DOHH2 (cell line): Measurements from ENCODE around the gene RAD51B.

Source experiments
- H3F3A ChIP-seq: fragments of 200-600 bp; sonication (generic), shearing (Covaris generic); 2 replicates; pipeline ENCODE4 v1.6.0; 2016; ENCODE audit warnings: antibody characterized with exemption, mild to moderate bottlenecking; ENCODE audit not compliant: control insufficient read depth, insufficient read depth
- H3K27ac ChIP-seq: fragments of 200-600 bp; sonication (generic); 2 replicates; pipeline ENCODE4 v1.5.1; 2014; ENCODE audit warnings: low read depth, mild to moderate bottlenecking, low read length, moderate library complexity
- H3K27me3 ChIP-seq: fragments of 200-600 bp; sonication (generic); 2 replicates; pipeline ENCODE4 v1.6.1; 2014; ENCODE audit warnings: mild to moderate bottlenecking, low read length, mixed read lengths; ENCODE audit not compliant: control insufficient read depth
- H3K36me3 ChIP-seq: fragments of 200-600 bp; sonication (generic); 2 replicates; pipeline ENCODE4 v1.6.1; 2014; ENCODE audit warnings: mild to moderate bottlenecking, low read length, moderate library complexity, mixed read lengths; ENCODE audit not compliant: control insufficient read depth
- H3K4me1 ChIP-seq: fragments of 200-600 bp; sonication (generic); 2 replicates; pipeline ENCODE4 v1.6.1; 2014; ENCODE audit warnings: mild to moderate bottlenecking, low read length, mixed read lengths; ENCODE audit not compliant: control insufficient read depth
- H3K4me2 ChIP-seq: fragments of 200-600 bp; sonication (generic); 2 replicates; pipeline ENCODE4 v1.6.0; 2014; ENCODE audit warnings: mild to moderate bottlenecking, low read length, moderate library complexity
- H3K4me3 ChIP-seq: fragments of 200-600 bp; sonication (generic); 2 replicates; pipeline ENCODE4 v1.5.1; 2014; ENCODE audit warnings: mild to moderate bottlenecking, low read length, mixed read lengths
- H3K79me2 ChIP-seq: fragments of 200-600 bp; sonication (generic); 2 replicates; pipeline ENCODE4 v1.6.1; 2014; ENCODE audit warnings: mild to moderate bottlenecking, low read length, mixed read lengths; ENCODE audit not compliant: control insufficient read depth
- H3K9me2 ChIP-seq: fragments of 200-600 bp; sonication (generic); replicated peaks from 2 replicates; pipeline ENCODE4 v1.6.1; 2014; ENCODE audit warnings: mild to moderate bottlenecking, low read length, mixed read lengths; ENCODE audit not compliant: control insufficient read depth
- H3K9me3 ChIP-seq: fragments of 200-600 bp; sonication (generic); 2 replicates; pipeline ENCODE4 v1.6.1; 2014; ENCODE audit warnings: antibody characterized with exemption, low read length, mixed read lengths; ENCODE audit not compliant: control insufficient read depth, insufficient read depth
- H4K20me1 ChIP-seq: fragments of 200-600 bp; sonication (generic); 2 replicates; pipeline ENCODE4 v1.6.0; 2014; ENCODE audit warnings: low read depth, mild to moderate bottlenecking, antibody characterized with exemption, low read length, moderate library complexity; ENCODE audit not compliant: control insufficient read depth, insufficient read depth
- CTCF ChIP-seq: fragments of 200-600 bp; sonication (generic); IDR thresholded peaks from one replicate; pipeline ENCODE4 v1.5.1; 2014; ENCODE audit warnings: antibody characterized with exemption, mild to moderate bottlenecking, low read depth, low read length; ENCODE audit not compliant: poor library complexity, severe bottlenecking
- EZH2phosphoT487 ChIP-seq: fragments of 200-600 bp; sonication (generic); IDR thresholded peaks from 2 replicates; pipeline ENCODE4 v1.6.1; 2017; ENCODE audit warnings: borderline replicate concordance, mild to moderate bottlenecking, antibody characterized with exemption, low read length, moderate library complexity, mixed read lengths

Gene RAD51B

GRCh38 chr14:68404652-68405183 is 585.1 kb downstream of the RAD51B start:
- Histone ChIP-seq H3K79me2 (no peaks in the 10 kb centered on the region), H4K20me1 (no peaks in the 10 kb centered on the region), H3K4me1 (peaks cover 82% of the 10 kb centered on the region), H3K9me3 (no peaks in the 10 kb centered on the region), H3K27ac (peak overlapping the region; percentile 49), H3K36me3 (no peaks in the 10 kb centered on the region), H3K9me2 (no peaks in the 10 kb centered on the region), H3K27me3 (no peaks in the 10 kb centered on the region), H3K4me2 (peak overlapping the region; percentile 85), H3K4me3 (no peak overlapping the region), H3F3A (peaks cover 10% of the 10 kb centered on the region)
- TF ChIP-seq CTCF (no peak), EZH2phosphoT487 (no peak)

DNA sequence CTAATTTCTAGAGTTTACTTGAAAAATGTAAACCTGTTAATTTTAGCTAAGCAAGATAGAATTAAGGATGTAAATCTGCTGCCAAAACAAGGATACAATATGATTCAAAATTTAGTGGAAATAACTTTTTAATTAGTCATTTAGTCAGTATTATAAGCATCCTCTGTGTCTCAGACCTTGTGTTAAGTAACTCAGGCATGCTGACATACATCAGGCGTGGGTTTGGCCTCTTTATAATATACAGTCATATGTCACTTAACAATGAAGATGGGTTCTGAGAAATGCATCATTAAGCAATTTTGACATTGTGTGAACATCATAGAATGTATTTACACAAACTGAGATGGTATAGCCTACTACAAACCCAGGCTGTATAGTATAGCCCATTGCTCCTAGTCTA is 586.4 kb downstream of the RAD51B start:
- Histone ChIP-seq H3F3A (peaks cover 10% of the 10 kb centered on the region), H3K9me3 (no peaks in the 10 kb centered on the region), H3K4me2 (no peak overlapping the region), H3K36me3 (no peaks in the 10 kb centered on the region), H4K20me1 (no peaks in the 10 kb centered on the region), H3K4me1 (peaks cover 70% of the 10 kb centered on the region), H3K4me3 (no peak overlapping the region), H3K79me2 (no peaks in the 10 kb centered on the region), H3K27me3 (no peaks in the 10 kb centered on the region), H3K27ac (no peak overlapping the region), H3K9me2 (no peaks in the 10 kb centered on the region)
- TF ChIP-seq CTCF: no peak
- TF ChIP-seq EZH2phosphoT487: no peak

DNA sequence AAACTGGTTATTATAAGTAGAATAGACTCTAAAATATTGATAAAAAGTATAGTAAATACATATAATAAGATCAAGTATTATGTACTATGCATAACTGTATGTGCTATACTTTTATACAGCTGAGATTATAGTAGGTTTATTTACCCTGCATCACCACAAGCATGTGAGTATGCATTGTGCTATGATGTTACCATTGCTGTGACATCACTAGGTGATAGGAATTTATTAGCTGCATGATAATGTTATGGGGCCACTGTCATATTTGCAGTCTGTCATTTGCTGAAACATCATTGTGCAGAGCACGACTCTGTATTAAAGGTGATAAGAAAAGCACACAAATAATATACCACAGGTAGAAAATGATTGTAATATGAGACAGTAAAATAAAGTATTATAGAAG is 587.7 kb downstream of the RAD51B start:
- TF ChIP-seq CTCF (no peak), EZH2phosphoT487 (no peak)
- H3K4me3 ChIP-seq: no peak overlapping the region
- peaks cover 5% of the 10 kb centered on the region for H3F3A ChIP-seq
- H3K4me1 ChIP-seq: peaks cover 57% of the 10 kb centered on the region
- no peak overlapping the region for H3K27ac ChIP-seq
- no peaks in the 10 kb centered on the region for H3K79me2 ChIP-seq
- no peak overlapping the region for H3K4me2 ChIP-seq
- no peaks in the 10 kb centered on the region for H3K9me3 ChIP-seq
- no peaks in the 10 kb centered on the region for H3K9me2 ChIP-seq
- H4K20me1 ChIP-seq: no peaks in the 10 kb centered on the region
- no peaks in the 10 kb centered on the region for H3K36me3 ChIP-seq
- H3K27me3 ChIP-seq: no peaks in the 10 kb centered on the region

- no peaks in the 10 kb centered on the region for H4K20me1 ChIP-seq
- H3K9me2 ChIP-seq: no peaks in the 10 kb centered on the region
- no peaks in the 10 kb centered on the region for H3K36me3 ChIP-seq
- H3F3A ChIP-seq: peaks cover 5% of the 10 kb centered on the region; the same call in 1 of the 2 replicates
- no peaks in the 10 kb centered on the region for H3K27me3 ChIP-seq
- no peak overlapping the region for H3K27ac ChIP-seq
- peaks cover 51% of the 10 kb centered on the region for H3K4me1 ChIP-seq
- H3K79me2 ChIP-seq: no peaks in the 10 kb centered on the region
- no peak overlapping the region for H3K4me3 ChIP-seq
- no peak overlapping the region for H3K4me2 ChIP-seq
- TF ChIP-seq EZH2phosphoT487: no peak
- no peak for TF ChIP-seq CTCF
- H3K9me3 ChIP-seq: no peaks in the 10 kb centered on the region
Observed at GRCh38 chr14:68407825-68408224, 588.2 kb downstream of the RAD51B start.
